GM19099 (cell line): ENCODE measurements around the gene SLCO4A1.

Source experiments
- POLR2A ChIP-seq: IDR thresholded peaks from 3 replicates; pipeline ENCODE4 v1.6.1; 2011; ENCODE audit warnings: low read depth; ENCODE audit not compliant: insufficient read length; ENCODE audit errors: extremely low read depth

Gene SLCO4A1

DNA sequence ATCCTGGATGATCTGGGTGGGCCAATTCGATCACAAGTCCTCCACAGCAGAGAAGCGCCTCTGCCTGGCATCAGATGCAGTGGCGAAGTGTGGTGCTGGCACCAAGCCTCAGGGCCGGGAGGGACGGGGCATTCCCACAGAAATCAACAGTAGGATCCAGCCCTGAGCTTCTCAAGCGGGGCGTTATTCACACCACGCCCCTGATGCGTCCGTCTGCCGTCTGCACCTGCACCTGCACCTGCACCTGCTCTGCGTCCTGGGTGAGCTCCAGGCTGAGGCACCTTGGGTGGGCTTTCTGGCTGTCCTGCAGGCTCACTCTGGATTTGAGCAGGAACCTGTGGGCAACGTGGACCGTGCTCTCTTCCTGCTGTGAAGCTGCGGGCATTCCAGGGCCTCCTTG lies 52.6 kb downstream of the SLCO4A1 start:
- TF ChIP-seq POLR2A, result no peak

DNA sequence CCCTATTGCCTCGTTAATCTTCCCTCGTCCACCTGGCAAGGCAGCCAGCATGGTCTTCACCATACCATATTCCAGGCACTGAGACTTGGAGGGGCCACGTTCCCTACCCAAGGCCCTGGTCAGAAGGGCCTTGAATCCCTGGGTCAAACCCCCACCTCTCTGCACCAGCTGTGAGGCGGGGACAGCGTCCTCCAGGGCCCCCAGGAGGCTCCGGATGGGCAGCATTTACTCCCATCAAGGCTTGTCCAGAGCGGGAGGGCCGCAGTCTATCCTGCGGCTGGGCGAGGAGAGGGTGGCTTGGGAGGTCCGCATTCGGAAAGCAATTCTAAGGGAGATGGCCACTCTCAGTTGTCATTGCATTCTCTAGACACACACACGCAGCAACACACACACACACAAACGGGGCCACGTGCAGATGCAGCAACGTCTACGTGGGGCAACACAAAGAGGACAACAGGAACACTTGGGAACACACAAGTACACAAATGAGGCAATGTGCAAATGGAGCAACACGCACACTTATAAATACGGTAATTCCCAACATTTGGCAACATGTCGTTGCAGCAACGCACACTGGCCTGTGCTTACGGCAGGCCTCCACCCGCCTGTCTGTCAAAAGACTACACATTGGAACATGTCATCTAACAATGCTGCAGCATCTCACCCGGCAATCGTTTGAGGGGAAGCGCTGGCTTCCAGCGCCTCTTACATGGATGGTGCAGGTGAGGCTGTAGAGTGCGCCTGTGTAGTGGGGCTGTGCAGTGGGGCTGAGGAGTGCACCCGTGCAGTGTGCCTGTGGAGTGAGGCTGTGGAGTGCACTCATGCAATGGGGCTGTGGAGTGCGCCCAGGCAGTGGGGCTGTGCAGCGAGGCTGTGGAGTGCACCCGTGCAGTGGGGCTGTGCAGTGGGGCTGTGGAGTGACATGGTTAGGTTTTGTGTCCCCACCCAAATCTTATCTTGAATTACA lies 53.4 kb downstream of the SLCO4A1 start:
- TF ChIP-seq POLR2A, result no peak

DNA sequence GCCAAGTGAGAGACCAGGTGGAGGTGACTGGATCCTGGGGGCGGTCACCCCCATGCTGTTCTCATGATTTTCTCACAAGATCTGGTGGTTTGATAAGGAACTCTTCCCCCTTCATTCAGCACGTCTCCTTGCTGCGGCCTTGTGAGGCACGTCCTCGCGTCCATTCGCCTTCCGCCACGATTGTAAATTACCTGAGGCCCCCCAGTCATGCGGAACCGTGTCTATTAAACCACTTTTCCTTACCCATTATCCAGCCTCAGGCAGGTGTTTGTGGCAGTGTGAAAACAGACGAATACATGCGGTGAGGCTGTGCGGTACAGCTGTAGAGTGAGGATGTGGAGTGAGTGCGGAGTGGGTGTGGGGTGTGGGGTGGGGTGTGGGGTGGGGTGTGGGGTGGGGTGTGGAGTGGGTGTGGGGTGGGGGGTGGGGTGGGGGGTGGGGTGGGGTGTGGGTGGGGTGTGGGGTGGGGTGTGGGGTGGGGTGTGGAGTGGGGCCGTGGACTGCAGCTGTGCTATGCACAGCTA lies 54.2 kb downstream of the SLCO4A1 start:
- TF ChIP-seq POLR2A, result no peak

DNA sequence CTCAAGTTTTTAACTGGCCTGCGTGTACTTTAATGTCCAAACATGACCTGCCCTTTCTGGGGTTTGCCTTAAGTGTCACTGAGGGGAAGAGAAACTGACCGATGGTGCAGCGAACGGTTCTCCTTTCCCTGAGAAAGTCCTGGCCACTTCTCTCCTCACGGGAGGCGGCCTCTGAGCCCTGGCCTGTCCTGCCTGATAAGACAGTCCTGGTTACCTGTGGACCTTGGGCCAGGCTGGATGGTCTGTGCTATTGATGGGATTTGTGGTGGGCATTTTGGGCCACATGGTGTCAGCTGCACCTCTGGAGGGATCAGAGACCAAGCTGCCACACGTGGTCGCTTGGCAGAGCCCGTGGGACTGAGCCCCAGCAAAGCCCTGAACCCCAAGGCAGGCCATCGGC lies 54.7 kb downstream of the SLCO4A1 start:
- no peak for TF ChIP-seq POLR2A

DNA sequence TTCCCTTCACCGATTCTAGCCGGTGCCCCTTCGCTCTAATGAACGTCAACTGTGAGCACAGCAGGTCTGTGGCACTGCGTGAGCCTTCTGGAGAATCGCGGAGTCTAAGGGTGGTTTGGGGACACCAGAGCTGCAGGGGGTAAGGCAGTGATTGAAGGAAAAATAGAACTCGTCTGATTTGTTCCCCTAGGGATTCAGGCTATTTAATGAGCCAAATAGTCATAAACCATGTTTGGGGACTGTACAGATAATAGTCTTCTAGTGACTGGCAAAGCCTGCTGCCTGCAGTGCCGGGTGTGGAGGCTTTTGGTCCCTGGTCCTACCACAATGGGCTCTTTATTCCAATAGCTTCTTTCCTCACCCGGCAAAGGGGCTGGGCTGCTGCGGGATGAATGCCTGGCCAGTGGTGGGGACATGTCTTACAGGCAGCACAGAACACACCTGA lies 55.2 kb downstream of the SLCO4A1 start:
- TF ChIP-seq POLR2A, result no peak

DNA sequence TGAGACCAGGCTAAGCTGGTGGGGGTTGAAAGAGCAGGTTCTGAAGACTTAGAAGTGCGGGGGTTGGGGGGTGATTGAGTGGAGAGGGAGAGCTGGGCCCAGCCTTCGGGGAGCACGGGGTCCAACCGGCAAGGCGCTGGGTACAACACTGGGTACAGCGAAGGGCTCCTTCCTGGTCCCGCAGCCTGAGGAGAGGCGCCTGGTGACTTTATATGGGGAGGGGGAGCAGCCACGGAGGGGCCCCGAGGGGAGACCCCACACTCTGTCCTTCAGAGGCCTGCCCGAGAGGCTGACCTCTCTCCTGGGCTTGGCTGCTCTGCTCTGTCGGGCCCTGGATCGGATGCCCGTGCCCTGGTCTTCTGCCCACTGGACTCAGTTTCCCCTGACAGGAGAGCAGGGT lies 55.9 kb downstream of the SLCO4A1 start:
- no peak for TF ChIP-seq POLR2A

DNA sequence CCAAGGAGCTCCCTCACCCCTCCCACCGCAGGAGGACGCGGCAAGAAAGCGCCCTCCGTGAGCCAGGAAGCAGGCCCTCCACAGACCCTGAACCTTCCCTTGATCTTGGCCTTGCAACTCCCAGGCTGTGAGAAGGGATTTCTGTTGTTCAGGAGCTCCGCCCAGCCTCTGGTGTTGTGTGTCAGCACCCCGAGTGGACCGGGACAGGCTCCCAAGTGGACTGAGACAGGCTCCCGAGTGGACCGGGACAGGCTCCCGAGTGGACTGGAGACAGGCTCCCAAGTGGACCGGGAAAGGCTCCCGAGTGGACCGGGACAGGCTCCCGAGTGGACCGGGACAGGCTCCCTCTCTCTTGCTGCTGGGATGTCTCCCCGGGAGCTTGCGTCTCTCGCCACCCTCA lies 57.0 kb downstream of the SLCO4A1 start:
- no peak for TF ChIP-seq POLR2A

DNA sequence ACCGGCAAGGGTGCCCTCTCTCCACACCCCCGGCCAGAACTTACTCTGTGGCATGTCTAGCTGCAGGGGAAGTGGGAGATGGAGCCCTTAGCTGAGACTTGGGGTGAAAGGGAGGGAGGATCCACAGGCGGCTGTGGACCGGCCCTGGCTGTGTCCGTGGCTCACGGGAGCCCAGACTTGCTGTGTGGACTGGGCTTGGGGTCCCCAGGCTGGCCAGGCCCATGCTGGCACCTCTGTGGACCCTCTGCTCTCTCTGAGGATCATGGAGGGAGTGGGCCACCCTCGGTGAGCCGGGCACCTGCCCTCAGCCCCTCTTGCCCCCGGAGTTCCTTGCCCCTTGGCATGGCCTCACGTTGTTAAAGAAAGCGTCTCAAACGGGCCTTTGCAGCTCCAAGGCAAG lies 57.4 kb downstream of the SLCO4A1 start:
- no peak for TF ChIP-seq POLR2A

DNA sequence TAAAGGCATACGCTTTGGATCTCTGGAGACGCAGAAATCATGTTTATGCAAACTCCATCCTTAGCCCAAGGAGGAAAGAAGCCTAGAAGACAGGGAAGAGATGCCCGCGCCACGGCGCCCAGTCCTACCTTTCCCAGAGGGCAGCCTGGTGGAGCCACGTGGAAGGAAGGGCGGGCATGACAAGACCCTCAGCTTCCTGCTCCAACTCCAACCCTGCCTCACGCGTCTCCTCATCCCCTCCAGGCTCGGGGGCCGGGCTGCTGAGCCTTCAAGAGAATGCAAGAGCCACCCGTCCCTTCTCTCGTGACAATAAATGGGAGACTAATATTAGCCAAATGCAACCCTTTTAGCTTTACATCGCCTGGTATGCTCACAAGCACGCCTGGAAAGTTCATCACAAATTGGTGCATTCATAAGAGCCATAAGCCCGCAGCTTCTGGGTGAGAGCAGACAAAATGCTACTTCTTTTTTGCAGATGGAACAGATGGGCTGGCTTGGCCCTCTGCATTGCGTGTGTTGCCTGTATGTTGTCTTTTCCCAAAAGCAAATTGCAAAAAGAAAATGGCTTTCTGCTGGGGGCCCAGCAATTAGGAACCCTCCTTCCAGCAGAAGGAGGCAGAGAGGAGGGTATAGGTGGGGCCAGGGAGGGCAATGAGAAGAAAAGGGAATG lies 58.1 kb downstream of the SLCO4A1 start:
- TF ChIP-seq POLR2A, result no peak

DNA sequence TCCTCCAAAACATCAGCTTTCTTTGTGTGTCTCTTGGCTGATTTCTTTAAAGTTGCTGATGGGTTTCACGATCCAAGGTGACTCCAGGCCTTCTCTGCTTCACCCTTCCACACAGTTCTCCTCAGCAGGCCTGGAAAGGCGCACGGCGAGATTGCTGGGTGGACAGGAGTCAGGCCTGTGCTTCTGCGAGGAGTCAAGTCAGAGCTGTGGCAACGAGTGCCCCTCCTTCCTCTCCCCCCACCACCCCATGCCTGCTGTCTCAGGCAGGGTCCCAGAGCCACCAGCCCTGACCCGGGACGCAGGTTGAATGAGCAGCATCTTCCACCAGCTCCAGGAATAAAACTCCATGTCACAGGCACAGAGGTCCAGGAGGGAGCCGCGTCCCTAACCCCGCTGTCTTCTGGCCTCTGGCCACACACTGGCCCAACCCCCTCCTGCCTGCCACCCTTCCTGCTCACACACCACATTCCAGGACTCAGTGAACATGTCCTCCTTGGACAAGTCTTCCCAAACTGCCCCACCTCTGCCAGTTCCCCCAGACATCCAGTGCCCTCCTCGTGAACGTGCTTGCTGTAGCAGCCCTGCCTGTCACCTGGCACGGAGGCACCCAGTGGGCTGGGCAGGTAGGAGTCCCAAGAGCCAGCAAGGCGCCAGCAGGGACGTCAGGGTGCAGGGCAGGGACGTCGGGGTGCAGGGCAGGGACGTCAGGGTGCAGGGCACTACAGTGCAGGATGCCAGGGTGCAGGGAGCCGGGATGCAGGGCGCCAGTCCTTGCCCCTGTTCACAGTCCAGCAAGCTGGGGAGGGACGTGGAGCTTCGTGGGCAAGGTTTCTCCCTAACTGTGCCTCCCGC lies 59.1 kb downstream of the SLCO4A1 start:
- no peak for TF ChIP-seq POLR2A

DNA sequence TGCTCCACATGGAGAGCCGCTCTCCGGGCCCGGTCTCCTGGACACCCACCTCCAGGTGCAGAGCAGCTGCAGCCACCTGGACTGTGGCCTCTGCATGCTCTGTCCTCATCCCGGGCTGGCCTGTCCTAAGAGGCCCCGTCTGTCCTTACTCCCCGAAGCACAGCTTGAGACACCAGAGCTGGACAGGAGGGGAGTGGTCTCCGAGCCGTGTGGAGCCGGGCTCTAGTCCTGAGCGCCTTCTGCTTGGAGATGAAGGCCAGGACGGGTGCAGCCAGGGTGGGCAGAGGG lies 59.7 kb downstream of the SLCO4A1 start:
- no peak for TF ChIP-seq POLR2A

DNA sequence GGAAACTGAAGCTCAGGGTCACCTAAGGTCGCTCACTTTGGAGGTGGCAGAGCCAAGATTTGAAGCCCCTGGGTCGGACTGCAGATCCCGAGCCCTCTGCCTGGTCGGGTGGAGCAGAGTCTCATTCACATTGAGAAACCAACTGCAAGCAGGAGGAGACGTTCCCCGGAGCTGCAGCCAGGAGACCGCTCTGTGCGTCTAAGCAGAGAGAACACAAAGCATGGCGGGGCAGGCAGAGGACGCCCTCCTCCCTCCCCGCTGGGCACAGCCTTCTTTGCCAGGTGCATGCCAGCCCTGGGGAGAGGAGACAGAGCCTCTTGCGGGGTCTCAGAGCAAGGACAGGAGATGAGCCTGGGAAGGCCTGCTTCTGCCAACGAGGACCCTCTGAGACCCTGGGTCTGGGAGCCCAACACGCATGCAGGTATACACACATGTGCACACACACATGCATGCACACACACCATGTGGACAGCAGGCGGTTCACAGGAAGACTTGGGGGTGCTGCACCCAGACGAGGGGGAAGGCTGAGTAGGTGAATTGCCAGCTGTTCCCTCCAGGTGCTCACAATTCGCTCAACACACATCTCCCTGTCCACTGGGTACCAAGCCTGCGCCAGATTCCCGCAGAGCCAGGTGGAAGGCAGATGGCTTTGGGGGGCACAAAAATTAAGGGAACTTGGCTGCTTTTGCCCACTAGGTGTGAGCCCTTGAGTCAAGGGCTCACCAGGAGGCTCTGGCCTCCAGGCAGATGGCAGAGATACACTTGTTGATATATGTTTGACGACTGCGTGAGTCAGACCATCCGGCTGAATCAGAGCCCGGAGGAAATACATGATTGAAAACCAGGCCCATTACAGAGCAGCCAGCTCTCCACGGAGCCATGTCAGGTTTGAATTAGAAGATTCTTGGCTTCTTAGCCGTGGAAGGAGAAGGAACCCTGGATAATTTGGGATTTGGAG lies 60.9 kb downstream of the SLCO4A1 start:
- TF ChIP-seq POLR2A, result no peak

DNA sequence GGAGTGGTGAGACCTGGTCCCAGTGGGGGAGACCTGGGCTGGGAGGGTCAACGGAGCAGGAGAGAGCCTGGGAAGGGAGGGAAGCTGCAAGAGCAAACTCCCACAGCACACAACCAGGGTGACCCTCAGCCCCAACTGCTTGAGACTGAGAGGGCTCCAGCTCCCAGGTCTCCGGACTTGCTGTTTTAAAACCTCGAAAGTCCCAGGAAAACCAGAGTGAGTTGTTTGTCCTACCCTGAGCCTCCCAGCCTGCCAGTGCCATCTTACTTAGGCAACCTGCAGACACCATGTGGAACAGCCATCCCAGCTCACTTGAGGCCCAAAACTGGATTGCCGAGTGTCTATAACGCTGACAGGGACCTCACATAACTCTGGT lies 61.5 kb downstream of the SLCO4A1 start:
- TF ChIP-seq POLR2A, result no peak

DNA sequence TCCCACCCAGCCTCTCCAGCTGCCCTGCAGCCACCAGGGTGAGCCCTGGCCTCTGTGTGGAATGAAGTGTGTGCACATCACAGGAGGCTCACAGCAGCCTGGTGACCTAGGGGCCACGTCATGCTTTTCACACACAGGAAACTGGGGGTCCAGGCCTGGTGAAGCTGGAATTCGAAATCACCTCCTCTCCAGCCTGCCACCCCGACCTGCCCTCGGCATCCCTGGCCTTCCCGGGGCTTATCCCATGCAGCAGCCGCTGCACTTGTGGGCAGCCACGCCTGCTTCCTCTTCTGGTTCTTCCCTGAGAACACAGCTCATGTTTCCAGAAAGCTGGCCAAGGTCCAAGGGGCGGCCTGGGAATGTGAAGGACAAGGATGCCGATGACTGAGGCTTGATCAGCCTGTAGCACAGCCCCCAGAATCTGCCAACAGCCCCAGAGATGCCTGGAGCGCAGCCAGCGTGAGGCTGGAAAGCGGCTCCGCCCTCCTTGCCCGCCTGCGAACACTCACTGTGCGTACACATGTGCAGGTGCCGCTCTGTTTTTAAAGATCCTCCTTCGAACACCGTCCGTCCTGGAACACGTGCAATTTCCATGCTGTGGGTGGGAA lies 62.1 kb downstream of the SLCO4A1 start:
- no peak for TF ChIP-seq POLR2A
